ENCODE results near the gene GSTM2. TPM values are rescaled to one million over a fixed set of nuclear protein-coding genes. Genes with fewer than 3 reads are reported as not detected.

The GSTM2 gene
- total and polyA plus RNA-seq, 2 of the 4 experiments (the other 2 are of a cell fraction): 10.2 to 85.5 TPM

DNA sequence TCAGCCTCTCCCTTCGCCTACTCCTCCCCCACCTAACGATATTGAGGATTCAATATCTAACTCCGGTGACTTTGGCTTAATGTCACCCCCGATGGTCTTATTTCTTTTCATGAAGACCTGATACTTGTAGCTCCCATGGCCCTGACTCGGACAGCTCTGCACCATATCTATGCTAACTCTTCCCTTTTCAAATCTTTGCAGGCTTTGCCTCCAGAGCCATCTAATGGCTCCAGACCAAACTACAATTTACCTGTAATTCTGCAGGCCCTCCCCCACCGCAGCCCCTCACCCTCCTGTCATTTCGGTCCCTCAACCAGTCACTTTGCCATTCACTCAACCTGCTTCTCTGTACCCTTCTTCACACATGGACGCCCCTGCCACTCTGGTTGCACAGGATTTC, 36.3 kb downstream of the GSTM2 start:
- in situ Hi-C loops (cut with MboI; ENCODE audit: low sequenced_read_pairs): no loop called here

More for the DNA sequence above, 36.3 kb downstream of the GSTM2 start:
- H2BK120ac ChIP-seq (ENCODE audit: low read depth, low read length): no peak overlapping the region
- H4K20me1 ChIP-seq (ENCODE audit: insufficient read depth, low read length): no peaks in the 10 kb centered on the region
- H2BK20ac ChIP-seq (ENCODE audit: low read depth, low read length): no peak overlapping the region
- H3K36me3 ChIP-seq (ENCODE audit: control insufficient read depth, insufficient read depth, low read length): no peaks in the 10 kb centered on the region
- H3K9me1 ChIP-seq (ENCODE audit: insufficient read depth, low read length): no peaks in the 10 kb centered on the region
- dilution Hi-C loops (cut with HindIII; ENCODE audit: low sequenced_read_pairs, unreplicated experiment): no loop called here
- no peaks in the 10 kb centered on the region for H3K4me1 ChIP-seq (ENCODE audit: control insufficient read depth, insufficient read depth, low read length)
- H3K4ac ChIP-seq (ENCODE audit: low read depth, low read length): no peak overlapping the region
- no peak overlapping the region for H3K14ac ChIP-seq (replicated peaks; ENCODE audit: low read depth, low read length)
- H3K27ac ChIP-seq (ENCODE audit: insufficient read depth, low read length): no peak overlapping the region
- H3K56ac ChIP-seq (ENCODE audit: extremely low read depth, insufficient read depth, low read length): no peak overlapping the region
- DNase-seq: peak; percentile 0
- ChIA-PET POLR2A (ENCODE audit: unreplicated experiment) (no interaction called here), CTCF (no interaction called here)
- no peaks in the 10 kb centered on the region; the same call in 1 of the 2 replicates for H3K27me3 ChIP-seq (ENCODE audit: control insufficient read depth, insufficient read depth, low read length)
- no TSS peak for BruUV-seq (replicated peaks)
- no peak overlapping the region for H2AK9ac ChIP-seq (replicated peaks; ENCODE audit: low read depth, low read length, poor library complexity)
- H3K18ac ChIP-seq (ENCODE audit: low read depth, low read length): no peak overlapping the region
- H2AK5ac ChIP-seq (ENCODE audit: low read depth, low read length): no peak overlapping the region
- H2AFZ ChIP-seq (replicated peaks; ENCODE audit: low read length, poor library complexity): no peak overlapping the region
- H4K5ac ChIP-seq (ENCODE audit: low read depth, low read length): no peak overlapping the region
- H3K79me1 ChIP-seq (ENCODE audit: low read depth in 1 of 2, low read length in 2 of 2): no peaks in the 10 kb centered on the region
- no peak overlapping the region for H2BK5ac ChIP-seq (ENCODE audit: low read depth, low read length, poor library complexity, severe bottlenecking)
- no peak overlapping the region for H4K8ac ChIP-seq (ENCODE audit: low read depth in 2 of 2, low read length in 2 of 2)
- TF ChIP-seq SMC3 (IDR thresholded peaks at IDR 0.05; ENCODE audit: low read depth, low read length): no peak
- TF ChIP-seq ELK1 (IDR thresholded peaks at IDR 0.05; ENCODE audit: borderline replicate concordance, low read depth, low read length): no peak
- no peak for TF ChIP-seq RAD21 (IDR thresholded peaks at IDR 0.05; ENCODE audit: low read length)
- H3K4me3 ChIP-seq (ENCODE audit: insufficient read depth, low read depth, low read length): no peak overlapping the region
- intact Hi-C loops (cut with micrococcal nuclease): no loop called here
- H3K9ac ChIP-seq (ENCODE audit: low read depth, low read length): no peak overlapping the region
- peaks cover 11% of the 10 kb centered on the region for H3K9me3 ChIP-seq (ENCODE audit: control insufficient read depth, insufficient read depth, low read length)
- H3K23ac ChIP-seq (ENCODE audit: low read depth, low read length): no peak overlapping the region
- no peak for ATAC-seq (ENCODE audit: low read depth)
- H4K91ac ChIP-seq (ENCODE audit: insufficient read depth, low read depth, low read length): no peak overlapping the region
- H2BK15ac ChIP-seq (ENCODE audit: low read depth, low read length): no peak overlapping the region
- H3K4me2 ChIP-seq (ENCODE audit: low read depth, low read length): no peak overlapping the region
- WGBS, 2 experiments (ENCODE audit: extremely low coverage in 2 of 2, insufficient read length in 1 of 2): 64% methylated on average over 5 of the region's 8 CpGs; no CpG with 5 or more reads in 1 of the 2 experiments
